Gastroesophageal sphincter (tissue), 4 donors: ENCODE results near the gene PRRG2. TPM values are rescaled to one million over a fixed set of nuclear protein-coding genes. Genes with fewer than 3 reads are reported as not detected.

Experiments used
- ATAC-seq: fragments of 150-250 bp; one replicate; pipeline ENCODE4 v1.9.1; 2016; ENCODE audit warnings: mild to moderate bottlenecking, moderate library complexity
- H3K27ac ChIP-seq, 4 donors: fragments of 200-600 bp; sonication (generic) in 3 of 4; 1 replicate in 3 of 4; 2 replicates in 1 of 4; pipeline ENCODE4 v1.5.1; 2016 to 2019
- H3K27me3 ChIP-seq: fragments of 200-600 bp; sonication (generic); one replicate; pipeline ENCODE4 v1.5.1; 2019
- H3K36me3 ChIP-seq, 2 donors: fragments of 200-600 bp; sonication (generic); one replicate each; pipeline ENCODE4 v1.5.1; 2019; ENCODE audit warnings: control low read depth in 1 of 2
- H3K4me1 ChIP-seq, 3 donors: fragments of 200-600 bp; sonication (generic); 1 replicate in 2 of 3; 2 replicates in 1 of 3; pipeline ENCODE4 v1.5.1; 2016 to 2019; ENCODE audit warnings: control low read depth in 2 of 3
- H3K4me3 ChIP-seq, 2 donors: fragments of 200-600 bp; sonication (generic); one replicate each; pipeline ENCODE4 v1.5.1; 2019; ENCODE audit warnings: mild to moderate bottlenecking in 1 of 2, moderate library complexity in 1 of 2
- H3K9me3 ChIP-seq, 3 donors: fragments of 200-600 bp; sonication (generic); one replicate each; pipeline ENCODE4 v1.5.1; 2017 to 2019; ENCODE audit warnings: control low read depth in 2 of 3
- EP300 ChIP-seq: sonication (generic); formaldehyde crosslinking; IDR thresholded peaks from one replicate; pipeline ENCODE4 v1.6.1; 2017; ENCODE audit warnings: antibody characterized with exemption, mild to moderate bottlenecking
- POLR2A ChIP-seq, 2 donors: fragments of 450-650 bp; IDR thresholded peaks; one replicate each; pipeline ENCODE4 v1.6.1; 2017; ENCODE audit warnings: antibody characterized with exemption in 2 of 2, mild to moderate bottlenecking in 2 of 2, moderate library complexity in 1 of 2
- POLR2AphosphoS5 ChIP-seq: sonication (generic); formaldehyde crosslinking; IDR thresholded peaks from one replicate; pipeline ENCODE4 v1.6.1; 2017; ENCODE audit warnings: antibody characterized with exemption
- WGBS, 2 donors: methylation state at CpG; one replicate each; pipeline ENCODE4 v1.1.5; 2018; ENCODE audit warnings: low coverage in 1 of 2; 5-methylcytosine and 5-hydroxymethylcytosine counted together
- total RNA-seq, 4 donors: library from RNA; depleted of rRNA; stranded (reverse); fragments of >200 nt; gene quantifications; one replicate each; pipeline ENCODE4 v1.1.0, GENCODE V29; 2016
- TF ChIP-seq, protein P1 (sequence below), 4 experiments: fragments of 200-600 bp in 2 of 4; fragments of 450-650 bp in 2 of 4; sonication (generic) in 1 of 4; IDR thresholded peaks; one replicate each; pipeline ENCODE4 v1.5.1; 2017 to 2019; ENCODE audit warnings: antibody characterized with exemption in 4 of 4, mild to moderate bottlenecking in 2 of 4, moderate library complexity in 2 of 4

PRRG2 gene
- total RNA-seq, 4 donors from 2014 or later, result 1.0 to 1.1 TPM; not detected in 2

DNA sequence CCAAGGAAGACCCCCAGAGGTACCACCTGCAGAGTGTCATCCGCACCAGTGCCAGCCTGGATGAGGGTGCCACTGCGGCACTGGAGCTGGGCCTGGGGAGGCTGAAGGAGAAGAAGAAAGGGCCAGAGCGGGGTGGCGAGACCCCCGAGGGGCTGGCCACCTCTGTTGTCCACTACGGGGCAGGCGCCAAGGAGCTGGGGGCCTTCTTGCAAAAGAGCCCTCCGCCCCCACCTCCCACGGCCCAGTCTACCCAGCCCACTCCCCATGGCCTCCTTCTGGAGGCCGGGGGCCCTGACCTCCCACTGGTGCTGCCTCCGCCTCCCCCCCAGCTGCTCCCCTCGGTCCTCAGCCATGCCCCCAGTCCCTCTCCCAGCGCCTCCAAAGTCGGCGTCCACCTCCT is 15.3 kb downstream of the PRRG2 start:
- Histone ChIP-seq H3K27ac (no peak overlapping the region), H3K36me3 (peaks cover 0 to 75% of the 10 kb centered on the region in 2 donors), H3K4me3 (no peak overlapping the region), H3K9me3 (no peaks in the 10 kb centered on the region), H3K4me1 (peaks cover 0 to 40% (median 12%) of the 10 kb centered on the region in 3 donors), H3K27me3 (no peaks in the 10 kb centered on the region)
- TF ChIP-seq, protein P1, sequence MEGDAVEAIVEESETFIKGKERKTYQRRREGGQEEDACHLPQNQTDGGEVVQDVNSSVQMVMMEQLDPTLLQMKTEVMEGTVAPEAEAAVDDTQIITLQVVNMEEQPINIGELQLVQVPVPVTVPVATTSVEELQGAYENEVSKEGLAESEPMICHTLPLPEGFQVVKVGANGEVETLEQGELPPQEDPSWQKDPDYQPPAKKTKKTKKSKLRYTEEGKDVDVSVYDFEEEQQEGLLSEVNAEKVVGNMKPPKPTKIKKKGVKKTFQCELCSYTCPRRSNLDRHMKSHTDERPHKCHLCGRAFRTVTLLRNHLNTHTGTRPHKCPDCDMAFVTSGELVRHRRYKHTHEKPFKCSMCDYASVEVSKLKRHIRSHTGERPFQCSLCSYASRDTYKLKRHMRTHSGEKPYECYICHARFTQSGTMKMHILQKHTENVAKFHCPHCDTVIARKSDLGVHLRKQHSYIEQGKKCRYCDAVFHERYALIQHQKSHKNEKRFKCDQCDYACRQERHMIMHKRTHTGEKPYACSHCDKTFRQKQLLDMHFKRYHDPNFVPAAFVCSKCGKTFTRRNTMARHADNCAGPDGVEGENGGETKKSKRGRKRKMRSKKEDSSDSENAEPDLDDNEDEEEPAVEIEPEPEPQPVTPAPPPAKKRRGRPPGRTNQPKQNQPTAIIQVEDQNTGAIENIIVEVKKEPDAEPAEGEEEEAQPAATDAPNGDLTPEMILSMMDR (IDR thresholded peaks at IDR 0.05), result no peak
- TF ChIP-seq POLR2A (IDR thresholded peaks at IDR 0.05), result no peak
- TF ChIP-seq EP300, result no peak
- TF ChIP-seq POLR2AphosphoS5, result no peak
- no peak for ATAC-seq
- WGBS, 2 donors, result 78% methylated on average over 5 of the region's 15 CpGs; no CpG with 5 or more reads in 1 of the 2 donors

DNA sequence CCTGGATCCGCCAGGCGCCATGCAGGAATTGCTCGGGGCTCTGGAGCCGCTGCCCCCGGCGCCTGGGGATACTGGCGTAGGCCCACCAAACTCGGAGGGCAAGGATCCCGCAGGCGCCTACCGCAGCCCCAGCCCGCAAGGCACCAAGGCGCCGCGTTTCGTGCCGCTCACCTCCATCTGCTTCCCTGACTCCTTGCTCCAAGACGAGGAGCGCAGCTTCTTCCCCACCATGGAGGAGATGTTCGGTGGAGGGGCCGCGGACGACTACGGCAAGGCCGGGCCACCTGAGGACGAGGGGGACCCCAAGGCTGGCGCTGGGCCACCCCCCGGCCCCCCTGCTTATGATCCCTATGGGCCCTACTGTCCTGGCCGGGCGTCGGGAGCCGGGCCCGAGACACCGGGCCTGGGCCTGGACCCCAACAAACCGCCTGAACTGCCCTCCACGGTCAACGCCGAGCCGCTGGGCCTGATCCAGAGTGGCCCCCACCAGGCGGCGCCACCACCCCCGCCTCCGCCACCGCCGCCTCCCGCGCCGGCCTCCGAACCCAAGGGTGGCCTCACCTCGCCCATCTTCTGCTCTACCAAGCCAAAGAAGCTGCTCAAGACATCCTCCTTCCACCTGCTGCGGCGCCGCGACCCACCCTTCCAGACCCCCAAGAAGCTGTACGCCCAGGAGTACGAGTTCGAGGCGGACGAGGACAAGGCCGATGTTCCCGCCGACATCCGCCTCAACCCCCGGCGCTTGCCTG is 16.0 kb downstream of the PRRG2 start:
- no peaks in the 10 kb centered on the region for H3K9me3 ChIP-seq
- H3K4me1 ChIP-seq, result peaks cover 0 to 36% (median 12%) of the 10 kb centered on the region in 3 donors
- 97 to 100% methylated on average over 3 to 16 of the region's 65 CpGs for WGBS, 2 donors
- H3K36me3 ChIP-seq, result peaks cover 0 to 82% of the 10 kb centered on the region in 2 donors
- H3K27ac ChIP-seq, result no peak overlapping the region
- ATAC-seq, result no peak
- TF ChIP-seq, protein P1 (IDR thresholded peaks at IDR 0.05), result no peak
- TF ChIP-seq POLR2A (IDR thresholded peaks at IDR 0.05), result no peak
- TF ChIP-seq POLR2AphosphoS5, result no peak
- TF ChIP-seq EP300, result no peak
- H3K27me3 ChIP-seq, result no peaks in the 10 kb centered on the region
- no peak overlapping the region for H3K4me3 ChIP-seq

DNA sequence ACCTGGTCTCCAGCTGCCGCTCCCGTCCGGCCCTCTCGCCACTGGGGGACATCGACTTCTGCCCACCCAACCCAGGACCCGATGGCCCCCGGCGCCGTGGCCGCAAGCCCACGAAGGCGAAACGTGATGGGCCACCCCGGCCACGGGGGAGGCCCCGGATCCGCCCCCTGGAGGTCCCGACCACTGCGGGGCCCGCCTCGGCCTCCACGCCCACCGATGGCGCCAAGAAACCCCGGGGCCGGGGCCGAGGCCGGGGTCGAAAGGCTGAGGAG is 16.5 kb downstream of the PRRG2 start:
- peaks cover 0 to 87% of the 10 kb centered on the region in 2 donors for H3K36me3 ChIP-seq
- 100% methylated on average over 3 of the region's 29 CpGs; no CpG with 5 or more reads in 1 of the 2 donors for WGBS, 2 donors

DNA sequence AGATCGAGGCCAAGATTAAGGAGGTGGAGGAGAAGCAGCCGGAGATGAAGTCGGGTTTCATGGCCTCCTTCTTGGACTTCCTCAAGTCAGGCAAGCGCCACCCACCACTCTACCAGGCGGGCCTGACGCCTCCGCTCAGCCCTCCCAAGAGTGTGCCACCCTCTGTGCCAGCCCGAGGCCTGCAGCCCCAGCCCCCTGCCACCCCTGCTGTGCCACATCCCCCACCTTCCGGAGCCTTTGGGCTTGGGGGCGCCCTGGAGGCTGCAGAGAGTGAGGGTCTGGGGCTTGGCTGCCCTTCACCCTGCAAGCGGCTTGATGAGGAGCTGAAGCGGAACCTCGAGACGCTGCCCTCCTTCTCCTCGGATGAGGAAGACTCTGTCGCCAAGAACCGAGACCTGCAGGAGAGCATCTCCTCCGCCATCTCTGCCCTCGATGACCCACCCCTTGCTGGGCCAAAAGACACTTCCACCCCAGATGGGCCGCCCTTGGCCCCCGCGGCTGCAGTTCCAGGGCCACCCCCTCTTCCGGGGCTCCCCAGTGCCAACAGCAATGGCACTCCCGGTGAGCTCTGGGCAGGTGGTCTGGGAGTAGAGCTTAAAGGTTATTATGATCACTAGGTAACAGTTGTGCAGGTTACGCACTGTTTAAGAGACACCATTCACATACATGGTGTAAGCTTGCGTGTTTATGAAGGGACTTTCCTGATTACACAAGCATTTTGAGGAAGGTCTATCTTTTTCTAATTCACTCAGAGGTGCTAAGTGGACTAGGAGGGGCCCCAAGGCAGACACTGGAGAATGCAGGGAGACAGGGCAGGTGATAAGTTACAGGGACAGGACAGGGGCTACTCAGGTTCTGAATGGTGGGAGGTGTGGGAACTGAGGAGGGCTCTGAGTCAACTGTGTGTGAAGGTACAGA is 18.5 kb downstream of the PRRG2 start:
- 71% methylated on average over 1 of the region's 26 CpGs; no CpG with 5 or more reads in 1 of the 2 donors for WGBS, 2 donors
- Histone ChIP-seq H3K4me3 (no peak overlapping the region), H3K9me3 (no peaks in the 10 kb centered on the region), H3K36me3 (peaks cover 0 to 100% of the 10 kb centered on the region in 2 donors), H3K27me3 (no peaks in the 10 kb centered on the region), H3K27ac (no peak overlapping the region), H3K4me1 (peaks cover 0 to 10% (median 0%) of the 10 kb centered on the region in 3 donors)
- no peak for TF ChIP-seq POLR2A (IDR thresholded peaks at IDR 0.05)
- TF ChIP-seq, protein P1 (IDR thresholded peaks at IDR 0.05), result no peak
- no peak for TF ChIP-seq EP300
- TF ChIP-seq POLR2AphosphoS5, result no peak
- no peak for ATAC-seq

More for the DNA sequence above, 16.5 kb downstream of the PRRG2 start:
- Histone ChIP-seq H3K4me3 (no peak overlapping the region), H3K9me3 (no peaks in the 10 kb centered on the region), H3K4me1 (peaks cover 0 to 30% (median 8%) of the 10 kb centered on the region in 3 donors), H3K27me3 (no peaks in the 10 kb centered on the region), H3K27ac (no peak overlapping the region)
- TF ChIP-seq, protein P1 (IDR thresholded peaks at IDR 0.05), result no peak
- ATAC-seq, result no peak
